Caco-2 (cell line): ENCODE results near the gene CORIN. TPM values are rescaled to one million over a fixed set of nuclear protein-coding genes. Genes with fewer than 3 reads are reported as not detected.
A peak's percentile ranks its signal among the peaks of the same experiment; 100 is the strongest.

Experiments
- BruUV-seq: library from RNA; stranded (reverse); fragments of 400-500 nt; replicated peaks from 2 replicates; lab custom pipeline; 2021; lab: Mats Ljungman, UMichigan
- CTCF ChIA-PET: fragments of 300-600 bp; sonication (Branson Sonifier 250); formaldehyde crosslinking; loops from one replicate; lab custom pipeline; 2022; ENCODE audit warnings: antibody characterized with exemption; lab: Charles Lee
- POLR2A ChIA-PET: fragments of 300-600 bp; sonication (Branson Sonifier 250); formaldehyde crosslinking; loops from one replicate; lab custom pipeline; 2022; ENCODE audit warnings: antibody characterized with exemption; lab: Charles Lee
- DNase-seq, 2 experiments: peaks; one replicate each; pipeline versions ENCODE4 v3.0.0 to v3.0.0-alpha.2; 2020 to 2022
- H3K27me3 ChIP-seq: replicated peaks from 2 replicates; pipeline ENCODE4 v1.6.0; 2011; ENCODE audit warnings: low read length; ENCODE audit not compliant: control insufficient read depth, insufficient read depth
- H3K36me3 ChIP-seq: 2 replicates; pipeline ENCODE4 v1.5.1; 2011; ENCODE audit warnings: low read length; ENCODE audit not compliant: control insufficient read depth, insufficient read depth
- H3K4me1 ChIP-seq: fragments of 250-450 bp; sonication (Bioruptor Pico); 2 replicates; pipeline ENCODE4 v1.5.1; 2020; ENCODE audit warnings: mild to moderate bottlenecking
- H3K4me3 ChIP-seq: 2 replicates; pipeline ENCODE4 v1.5.1; 2011; ENCODE audit warnings: low read depth, mild to moderate bottlenecking, control low read depth, low read length
- H3K9me3 ChIP-seq: fragments of 250-450 bp; sonication (Bioruptor Pico); 2 replicates; pipeline ENCODE4 v1.5.1; 2020; ENCODE audit warnings: mild to moderate bottlenecking, moderate library complexity
- H3K27ac Mint-ChIP-seq: one replicate; pipeline ENCODE4 v1.8.0; 2022; ENCODE audit warnings: mixed read lengths; ENCODE audit not compliant: unreplicated experiment
- H3K27me3 Mint-ChIP-seq: one replicate; pipeline ENCODE4 v1.8.0; 2022; ENCODE audit warnings: mixed read lengths; ENCODE audit not compliant: insufficient read depth, unreplicated experiment
- H3K36me3 Mint-ChIP-seq: one replicate; pipeline ENCODE4 v1.8.0; 2022; ENCODE audit warnings: mild to moderate bottlenecking, mixed read lengths; ENCODE audit not compliant: insufficient read depth, unreplicated experiment
- H3K4me1 Mint-ChIP-seq: one replicate; pipeline ENCODE4 v1.8.0; 2022; ENCODE audit warnings: low read depth, mixed read lengths; ENCODE audit not compliant: unreplicated experiment
- H3K4me3 Mint-ChIP-seq: one replicate; pipeline ENCODE4 v1.8.0; 2022; ENCODE audit warnings: mild to moderate bottlenecking, moderate library complexity, mixed read lengths; ENCODE audit not compliant: unreplicated experiment
- H3K9me3 Mint-ChIP-seq: one replicate; pipeline ENCODE4 v1.8.0; 2022; ENCODE audit warnings: mixed read lengths; ENCODE audit not compliant: unreplicated experiment
- CTCF ChIP-seq, 2 experiments: fragments of 200-600 bp in 1 of 2; IDR thresholded peaks; 1 replicate in 1 of 2; 2 replicates in 1 of 2; pipeline versions ENCODE4 v1.5.1 to v1.8.0; 2011 to 2022; ENCODE audit warnings: antibody characterized with exemption in 1 of 2, control low read depth in 1 of 2, inconsistent platforms in 1 of 2, low read depth in 1 of 2, low read length in 1 of 2, mild to moderate bottlenecking in 1 of 2, moderate library complexity in 1 of 2; ENCODE audit not compliant: insufficient read depth in 1 of 2, severe bottlenecking in 1 of 2, unreplicated experiment in 1 of 2
- intact Hi-C: fragments of 100-400 bp; cut with micrococcal nuclease; formaldehyde crosslinking; loops from one replicate; pipeline ENCODE4 v1.10.0; 2022; ENCODE audit not compliant: unreplicated experiment
- total RNA-seq: library from RNA; stranded (reverse); gene quantifications from 2 replicates; pipeline ENCODE4 v1.2.3, GENCODE V29; 2022

CORIN gene
- total RNA-seq, 1 experiment from 2014 or later, result 0.27 TPM

GRCh38 chr4:47705326-47705981 is 132.4 kb downstream of the CORIN start:
- ChIA-PET POLR2A (interaction anchor here (0.8 kb wide), 1 partner anchor 132 kb away, joined by 3 read pairs; no protein-coding TSS in a partner anchor), CTCF (interaction anchor here (0.6 to 5.0 kb wide), 7 partner anchors 23 to 228 kb away, joined by 3 to 108 read pairs (median 3); partner anchors contain the start of gene CORIN)
- no peaks in the 10 kb centered on the region for H3K4me1 ChIP-seq
- H3K9me3 ChIP-seq, result no peaks in the 10 kb centered on the region
- Mint-ChIP-seq H3K27ac (no peak overlapping the region), H3K36me3 (no peaks in the 10 kb centered on the region), H3K27me3 (no peaks in the 10 kb centered on the region), H3K4me3 (no peak overlapping the region), H3K4me1 (no peaks in the 10 kb centered on the region), H3K9me3 (no peaks in the 10 kb centered on the region)
- TF ChIP-seq CTCF (IDR thresholded peaks at IDR 0.05; ENCODE audit: insufficient read depth in 1 of 2, low read depth in 1 of 2, low read length in 1 of 2, severe bottlenecking in 1 of 2, unreplicated experiment in 1 of 2), result peak; percentile 51 to 53
- no peaks in the 10 kb centered on the region for H3K36me3 ChIP-seq
- DNase-seq, result peak in 1 of 2 experiments; percentile 15
- intact Hi-C loops, result loop anchor here (2.0 kb wide), 1 partner anchor 19 kb away; no protein-coding TSS in a partner anchor
- H3K4me3 ChIP-seq, result no peak overlapping the region
- BruUV-seq, result no TSS peak
- H3K27me3 ChIP-seq, result no peaks in the 10 kb centered on the region

GRCh38 chr4:47704693-47705325 is 133.1 kb downstream of the CORIN start:
- intact Hi-C loops, result loop anchor here (1.0 to 2.0 kb wide), 4 partner anchors 18 to 382 kb away; no protein-coding TSS in a partner anchor
- ChIA-PET CTCF (interaction anchor here (0.6 to 5.0 kb wide), 7 partner anchors 23 to 229 kb away, joined by 3 to 108 read pairs (median 3); partner anchors contain the start of gene CORIN), POLR2A (interaction anchor here (0.8 kb wide), 1 partner anchor 132 kb away, joined by 3 read pairs; no protein-coding TSS in a partner anchor)
- Histone ChIP-seq H3K36me3 (no peaks in the 10 kb centered on the region), H3K27me3 (no peaks in the 10 kb centered on the region), H3K4me3 (no peak overlapping the region), H3K4me1 (no peaks in the 10 kb centered on the region), H3K9me3 (no peaks in the 10 kb centered on the region)
- DNase-seq, result peak; percentile 63 to 67
- no peak overlapping the region for H3K27ac Mint-ChIP-seq
- H3K4me3 Mint-ChIP-seq, result no peak overlapping the region
- peak; percentile 49 to 73 for TF ChIP-seq CTCF (IDR thresholded peaks at IDR 0.05; ENCODE audit: insufficient read depth in 1 of 2, low read depth in 1 of 2, low read length in 1 of 2, severe bottlenecking in 1 of 2, unreplicated experiment in 1 of 2)
- H3K9me3 Mint-ChIP-seq, result no peaks in the 10 kb centered on the region
- no peaks in the 10 kb centered on the region for H3K36me3 Mint-ChIP-seq
- no TSS peak for BruUV-seq
- no peaks in the 10 kb centered on the region for H3K27me3 Mint-ChIP-seq
- H3K4me1 Mint-ChIP-seq, result no peaks in the 10 kb centered on the region

GRCh38 chr4:47703956-47704355 is 133.9 kb downstream of the CORIN start:
- Mint-ChIP-seq H3K27ac (no peak overlapping the region), H3K36me3 (no peaks in the 10 kb centered on the region), H3K9me3 (no peaks in the 10 kb centered on the region), H3K4me1 (no peaks in the 10 kb centered on the region), H3K4me3 (no peak overlapping the region), H3K27me3 (no peaks in the 10 kb centered on the region)
- intact Hi-C loops, result loop anchor here (1.0 to 2.0 kb wide), 4 partner anchors 17 to 383 kb away; no protein-coding TSS in a partner anchor
- DNase-seq, result no peak
- H3K4me1 ChIP-seq, result no peaks in the 10 kb centered on the region
- ChIA-PET CTCF (interaction anchor here (5.0 kb wide), 1 partner anchor 133 kb away, joined by 108 read pairs; the partner anchor contains the start of gene CORIN), POLR2A (no interaction called here)
- no peak overlapping the region for H3K4me3 ChIP-seq
- BruUV-seq, result no TSS peak
- H3K36me3 ChIP-seq, result no peaks in the 10 kb centered on the region
- no peak for TF ChIP-seq CTCF (IDR thresholded peaks at IDR 0.05; ENCODE audit: insufficient read depth in 1 of 2, low read depth in 1 of 2, low read length in 1 of 2, severe bottlenecking in 1 of 2, unreplicated experiment in 1 of 2)
- no peaks in the 10 kb centered on the region for H3K9me3 ChIP-seq
- no peaks in the 10 kb centered on the region for H3K27me3 ChIP-seq
